Myocyte (in vitro differentiated cells): ENCODE measurements around the gene DGCR2. TPM values are rescaled to one million over a fixed set of nuclear protein-coding genes. Genes with fewer than 3 reads are reported as not detected.
A peak's percentile ranks its signal among the peaks of the same experiment; 100 is the strongest.

ENCODE experiments used
- DNase-seq: peaks from one replicate; pipeline ENCODE4 v3.0.0-alpha.2; 2012; ENCODE audit warnings: low read depth
- total RNA-seq: library from RNA; depleted of rRNA; stranded (reverse); fragments of >200 nt; gene quantifications from 2 replicates; pipeline ENCODE4 v1.2.3, GENCODE V29; 2014

The DGCR2 gene
- total RNA-seq, 1 donor from 2014 or later = 60.8 TPM

DNA sequence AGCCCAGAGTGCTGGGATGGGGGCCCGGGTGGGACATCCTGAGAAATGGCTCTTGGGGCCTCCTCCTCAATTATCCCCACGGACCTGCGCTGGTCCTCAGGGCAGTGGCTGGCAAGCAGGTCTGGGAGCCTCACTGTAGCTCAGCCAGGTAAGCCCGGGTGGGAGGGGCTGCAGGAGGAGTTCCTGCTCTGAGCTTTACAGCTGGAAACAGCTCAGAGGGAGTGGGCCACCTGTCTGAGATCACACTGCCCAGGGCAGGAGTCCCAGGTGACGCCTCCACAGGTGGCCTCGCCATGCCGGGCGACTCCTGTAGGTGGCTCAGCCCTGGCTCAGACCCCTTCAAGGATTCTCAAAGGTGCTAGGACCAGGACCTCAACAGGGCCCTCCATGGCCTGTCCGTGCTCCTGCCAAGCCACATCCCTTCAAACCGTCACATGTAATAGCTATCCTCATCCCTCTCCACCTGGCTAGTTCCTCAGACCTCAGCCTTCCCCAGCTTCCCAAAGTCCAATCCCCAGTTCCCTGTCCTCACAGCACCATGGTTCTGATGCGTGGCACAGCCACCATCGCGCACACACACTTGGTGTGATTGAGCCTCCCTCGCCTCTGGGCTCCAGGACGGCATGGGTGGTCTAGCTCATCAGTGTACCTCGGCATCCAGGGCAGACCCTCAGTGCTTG is 5.3 kb upstream of the DGCR2 start:
- DNase-seq = no peak

DNA sequence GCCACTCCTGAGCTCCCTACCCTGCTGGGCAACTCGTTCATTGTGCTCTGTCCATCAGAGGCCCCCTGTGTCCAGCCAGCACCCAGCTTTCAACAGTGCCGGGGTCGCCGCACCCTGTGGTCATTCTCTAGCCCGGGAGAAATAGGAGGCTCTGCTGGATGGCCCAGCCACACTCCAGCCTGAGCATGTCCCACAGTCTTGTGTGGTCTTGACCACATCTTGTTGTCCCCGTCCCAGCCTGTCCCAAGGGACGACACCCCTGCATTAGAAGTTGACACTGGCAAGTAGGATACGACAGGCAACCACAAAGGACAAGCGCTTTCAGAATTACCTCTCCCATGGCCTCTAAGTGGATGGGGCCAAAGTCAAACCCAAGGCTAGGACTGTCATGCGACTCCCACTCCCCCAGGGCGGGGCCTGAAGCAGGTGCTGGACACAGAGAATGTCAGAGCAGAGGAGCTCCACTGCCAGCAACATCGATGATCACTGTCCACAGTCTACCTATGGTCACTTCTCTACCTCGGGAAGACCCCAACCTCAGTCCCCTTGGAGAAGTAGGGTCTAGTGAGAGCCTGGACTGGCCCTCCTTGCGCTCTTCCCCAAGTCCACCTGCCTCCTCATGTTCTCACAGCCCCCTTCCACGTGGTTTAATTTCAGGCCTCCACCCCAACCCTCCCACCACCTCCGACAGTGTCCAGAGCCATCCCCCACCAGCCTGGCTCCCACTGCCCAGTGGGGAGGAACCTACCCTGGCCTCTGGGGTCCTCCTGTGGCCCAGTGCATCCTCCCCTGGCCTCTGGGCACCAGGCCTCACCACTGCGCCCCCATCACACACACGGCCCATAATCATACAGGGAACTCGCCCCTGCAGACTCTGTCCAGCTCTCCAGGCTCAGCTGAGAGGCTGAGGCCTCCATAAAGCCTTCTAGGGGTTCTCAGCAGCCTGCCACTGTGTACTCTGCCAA is 4.4 kb upstream of the DGCR2 start:
- DNase-seq = no peak

- no peak for DNase-seq
Observed at GRCh38 chr22:19125474-19126308, 3.5 kb upstream of the DGCR2 start.

DNA sequence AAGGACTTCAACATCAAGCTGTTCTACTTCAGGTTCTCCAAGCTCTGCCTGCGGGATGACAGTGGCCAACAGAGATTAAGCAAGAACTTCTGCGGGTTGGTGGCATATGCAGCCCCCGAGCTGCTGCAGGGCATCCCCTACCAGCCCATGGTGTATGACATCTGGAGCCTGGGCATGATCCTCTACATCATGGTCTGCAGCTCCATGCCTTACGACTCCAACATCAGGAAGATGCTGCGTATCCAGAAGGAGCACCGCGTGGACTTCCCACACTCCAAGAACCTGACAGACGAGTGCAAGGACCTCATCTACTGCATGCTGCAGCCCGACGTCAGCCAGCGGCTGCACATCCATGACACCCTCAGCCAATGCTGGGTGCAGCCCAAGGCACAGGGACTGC is 2.8 kb upstream of the DGCR2 start:
- no peak for DNase-seq

DNA sequence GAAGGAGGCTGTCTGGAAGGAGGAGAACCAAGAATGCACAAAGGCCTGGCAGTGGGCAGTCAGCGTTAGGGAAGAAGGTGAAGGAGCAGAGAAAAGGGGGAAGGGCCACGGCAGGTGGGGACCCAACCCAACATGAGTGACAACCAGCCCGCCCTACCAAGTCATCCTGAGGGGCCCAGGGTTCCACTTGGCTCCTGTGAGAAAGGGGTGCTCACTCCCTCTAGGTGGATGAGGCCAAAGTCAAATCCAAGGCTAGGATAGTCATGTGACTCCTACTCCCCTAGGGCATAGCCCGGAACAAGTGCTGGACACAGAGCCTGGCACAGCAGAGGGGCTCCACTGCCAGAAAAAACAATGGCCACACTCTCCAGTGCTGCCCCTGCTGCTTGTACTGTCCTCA is 2.2 kb upstream of the DGCR2 start:
- DNase-seq = no peak

- DNase-seq = no peak
Observed at GRCh38 chr22:19123936-19124335, 1.7 kb upstream of the DGCR2 start.

DNA sequence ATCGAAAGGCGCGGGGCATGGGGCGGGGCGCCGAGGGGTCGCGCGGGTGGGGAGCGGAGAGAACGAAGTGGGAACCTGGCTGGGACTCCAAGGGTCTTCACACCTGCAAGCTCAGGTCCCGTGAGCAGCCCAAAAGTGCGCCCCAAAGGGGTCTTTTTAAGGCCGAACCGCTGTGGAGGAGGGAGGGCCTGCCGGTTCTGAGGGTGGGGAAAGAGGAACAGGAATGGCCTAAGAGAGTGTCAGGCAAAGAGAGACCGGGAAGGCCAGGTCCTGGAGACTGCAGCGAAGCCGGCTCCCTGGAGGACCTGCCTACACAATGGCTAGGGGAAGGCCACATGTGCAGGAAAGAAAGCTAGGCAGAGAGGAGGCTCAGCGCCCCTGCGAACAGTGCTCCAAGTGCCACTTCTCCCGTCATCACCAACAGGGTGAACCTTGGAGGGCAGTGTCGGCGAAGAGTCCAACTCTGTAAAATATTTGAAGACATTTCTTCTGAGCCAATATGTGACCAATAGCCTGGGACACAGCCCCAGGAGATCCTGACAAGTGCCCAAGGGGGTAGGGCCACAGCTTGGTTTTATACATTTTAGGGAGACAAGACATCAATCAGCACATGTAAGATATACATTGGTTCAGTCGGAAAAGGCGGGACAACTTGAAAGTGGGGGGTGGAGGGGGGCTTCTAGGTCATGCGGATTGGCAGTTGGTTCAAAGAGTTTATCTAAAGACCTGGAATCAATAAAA is 710 bp upstream of the DGCR2 start:
- peak; percentile 12 for DNase-seq

GRCh38 chr22:19121631-19122142 is 525 bp downstream of the DGCR2 start:
- peak; percentile 65 for DNase-seq

- DNase-seq = peak; percentile 27
Observed at GRCh38 chr22:19120829-19121630, 1.2 kb downstream of the DGCR2 start.

DNA sequence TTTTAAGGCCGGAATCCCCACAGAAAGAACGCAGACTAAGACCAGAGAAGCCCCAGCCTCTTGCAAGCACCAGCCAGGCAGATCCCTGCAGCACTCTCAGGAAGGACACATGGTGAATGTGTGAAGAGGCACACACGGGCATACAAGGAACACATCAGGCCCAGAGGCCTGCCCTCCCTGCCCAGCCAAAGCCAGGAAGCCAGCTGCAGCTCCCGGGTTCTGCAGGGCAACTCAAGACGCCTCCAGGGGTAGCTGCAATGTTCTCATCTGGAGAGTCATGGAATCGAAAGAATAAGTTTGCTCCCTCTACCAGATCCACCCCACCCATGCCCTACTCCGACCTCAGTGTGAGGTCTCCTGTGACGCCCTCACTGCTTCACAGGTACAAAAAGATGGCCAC is 2.3 kb downstream of the DGCR2 start:
- DNase-seq = no peak

DNA sequence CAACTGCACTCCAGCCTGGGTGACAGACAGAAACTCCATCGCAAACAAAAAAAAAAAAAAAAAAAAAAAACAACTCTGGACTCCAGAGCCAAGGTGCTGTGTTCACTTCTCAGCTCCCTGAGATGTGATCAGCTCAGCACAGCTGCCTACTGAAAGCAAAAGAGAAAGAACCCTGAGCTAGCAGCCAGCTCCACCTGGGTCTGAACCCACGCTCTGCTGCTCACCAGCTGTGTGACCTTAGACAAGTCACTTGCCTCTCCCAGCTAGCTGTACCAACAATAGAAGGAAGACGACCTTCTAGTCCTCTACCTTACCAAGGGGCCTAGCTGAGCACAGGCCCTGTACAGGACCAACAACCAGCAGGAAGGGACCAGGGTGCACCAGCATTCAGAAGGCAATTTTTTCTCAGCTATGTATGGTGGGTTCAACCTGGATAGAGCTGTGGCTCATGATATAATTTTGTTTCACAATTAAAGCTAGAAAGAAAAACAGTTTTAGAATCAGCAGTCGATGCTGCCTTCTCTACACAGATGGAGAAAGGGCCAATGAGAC is 3.8 kb downstream of the DGCR2 start:
- DNase-seq = no peak

GRCh38 chr22:19117111-19117512 is 5.1 kb downstream of the DGCR2 start:
- no peak for DNase-seq

- DNase-seq = peak; percentile 36
Observed at GRCh38 chr22:19115628-19116027, 6.6 kb downstream of the DGCR2 start.

DNA sequence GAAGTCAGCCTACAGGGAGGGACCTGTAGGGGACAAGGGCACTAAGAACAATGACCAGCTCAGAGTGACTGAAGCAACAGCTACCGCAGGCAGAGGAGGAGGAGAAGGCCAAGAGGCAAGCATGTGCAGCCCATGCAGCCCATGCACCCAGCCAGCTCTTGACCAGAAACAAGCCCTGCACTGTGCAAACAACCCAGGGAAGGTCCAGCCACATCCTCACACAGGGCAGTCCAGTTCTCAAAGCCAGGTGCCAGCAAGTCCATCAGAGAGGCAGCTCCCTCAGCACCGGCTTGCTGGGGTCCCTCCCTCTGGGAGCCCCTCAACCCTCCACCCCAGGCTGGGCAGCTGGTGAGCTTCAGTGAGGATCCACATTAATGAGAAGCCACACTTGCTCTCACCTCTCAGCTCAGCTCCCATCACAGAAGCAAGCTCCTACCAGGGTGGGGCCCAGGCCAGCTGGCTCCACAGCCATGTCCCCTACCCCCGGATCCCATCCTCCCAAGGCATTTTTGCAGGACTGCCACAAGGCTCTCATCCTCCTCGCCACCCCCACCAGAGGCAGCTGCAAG is 7.1 kb downstream of the DGCR2 start:
- peak; percentile 58 for DNase-seq

- no peak for DNase-seq
Observed at GRCh38 chr22:19113429-19113828, 8.8 kb downstream of the DGCR2 start.

- no peak for DNase-seq
Observed at GRCh38 chr22:19111584-19111983, 10.6 kb downstream of the DGCR2 start.

GRCh38 chr22:19111140-19111539 is 11.1 kb downstream of the DGCR2 start:
- DNase-seq = no peak

DNA sequence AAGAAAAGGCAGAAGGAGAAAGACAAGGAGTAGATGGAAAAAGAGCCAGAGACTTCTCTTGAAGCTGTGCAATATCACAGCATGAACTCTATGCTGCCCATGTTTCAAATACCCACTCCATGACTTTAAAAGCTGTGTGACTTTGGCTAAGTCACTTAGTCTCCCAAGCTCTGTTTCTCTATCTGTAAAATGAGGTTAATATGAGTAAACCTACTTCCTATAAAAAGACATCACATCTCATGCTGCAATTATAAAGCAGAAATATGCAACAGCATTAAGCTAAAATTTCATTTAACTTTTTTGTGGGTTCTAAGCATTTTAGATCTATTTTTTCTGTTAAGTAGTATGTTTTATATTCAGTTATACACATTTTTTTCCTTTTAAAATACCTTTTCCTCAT is 11.6 kb downstream of the DGCR2 start:
- no peak for DNase-seq

GRCh38 chr22:19110064-19110458 is 12.2 kb downstream of the DGCR2 start:
- no peak for DNase-seq
